HL-60/S4 treated with retinoic acid at 250 ng/mL for 4 days and 3 days (cell line): ENCODE results near the gene ITPR2.
"Not testable (repeated sequence)": the region's sequence is repeated elsewhere in the genome, so short reads cannot be mapped to it uniquely, and the experiment has no call there.

Source experiments
- in situ Hi-C: fragments of 300-500 bp; cut with MboI; formaldehyde crosslinking; loops from 2 replicates; pipeline ENCODE4 v1.7.0; 2022; ENCODE audit warnings: low sequenced_read_pairs

ITPR2 gene

DNA sequence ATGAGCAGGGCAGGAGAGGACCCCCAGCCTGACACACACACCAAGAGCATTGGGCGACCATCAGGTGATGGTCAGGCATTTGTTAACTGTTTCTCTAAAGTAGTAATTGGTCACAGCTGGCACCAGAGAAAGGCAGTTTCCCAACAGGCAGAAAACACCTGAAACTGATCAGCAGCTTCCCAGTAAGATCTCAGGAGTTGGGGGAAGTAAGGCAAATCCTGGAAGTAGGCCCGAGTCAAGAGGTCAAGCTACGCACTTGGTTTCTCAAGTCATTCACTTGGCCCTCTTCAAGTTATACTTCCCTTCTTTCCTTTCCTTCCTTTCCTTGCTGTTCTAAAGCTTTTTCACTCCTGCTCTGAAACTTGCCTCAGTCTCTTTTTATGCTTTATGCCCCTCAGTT, 501.9 kb downstream of the ITPR2 start:
- in situ Hi-C loops = no loop called here

GRCh38 chr12:26327975-26328644, 504.9 kb downstream of the ITPR2 start:
- in situ Hi-C loops = no loop called here

DNA sequence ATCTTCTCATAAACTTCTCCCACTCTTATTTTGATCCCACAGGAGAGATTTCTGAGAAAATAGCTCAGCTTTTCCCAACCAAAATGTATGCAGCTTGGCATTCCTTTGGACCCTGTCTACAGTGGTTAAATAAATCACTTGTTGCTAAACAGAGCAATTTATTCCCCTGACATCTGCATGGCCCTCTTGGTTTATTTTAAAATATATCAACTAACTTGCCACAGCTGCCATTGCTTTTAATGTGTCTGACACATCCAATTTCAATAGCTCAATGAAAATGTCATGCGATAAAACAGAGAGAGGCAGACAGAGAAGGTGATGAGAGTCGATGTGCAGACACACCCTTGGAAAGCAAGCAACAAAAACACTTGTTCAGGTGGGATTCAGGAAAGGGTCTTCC, 509.3 kb downstream of the ITPR2 start:
- in situ Hi-C loops = no loop called here

DNA sequence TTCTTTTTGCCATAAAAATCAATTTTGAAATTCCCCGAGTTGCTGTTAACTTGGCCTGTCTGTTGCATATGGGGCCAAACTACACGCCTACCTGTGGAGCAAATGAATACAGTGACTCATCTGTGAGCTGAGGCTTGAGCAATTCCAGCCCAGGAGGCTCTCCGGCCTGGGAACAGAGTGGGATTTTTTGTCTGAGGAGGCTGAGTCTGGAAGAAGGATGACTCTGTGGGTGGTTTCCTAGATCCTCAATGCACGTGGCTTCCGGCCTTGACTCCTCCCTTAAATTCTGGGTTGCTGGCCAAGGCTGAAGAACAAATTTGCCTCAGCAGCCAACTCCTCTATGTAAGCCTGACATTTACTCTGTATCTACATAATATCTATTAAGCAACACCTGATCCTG, 513.5 kb downstream of the ITPR2 start:
- in situ Hi-C loops = no loop called here

DNA sequence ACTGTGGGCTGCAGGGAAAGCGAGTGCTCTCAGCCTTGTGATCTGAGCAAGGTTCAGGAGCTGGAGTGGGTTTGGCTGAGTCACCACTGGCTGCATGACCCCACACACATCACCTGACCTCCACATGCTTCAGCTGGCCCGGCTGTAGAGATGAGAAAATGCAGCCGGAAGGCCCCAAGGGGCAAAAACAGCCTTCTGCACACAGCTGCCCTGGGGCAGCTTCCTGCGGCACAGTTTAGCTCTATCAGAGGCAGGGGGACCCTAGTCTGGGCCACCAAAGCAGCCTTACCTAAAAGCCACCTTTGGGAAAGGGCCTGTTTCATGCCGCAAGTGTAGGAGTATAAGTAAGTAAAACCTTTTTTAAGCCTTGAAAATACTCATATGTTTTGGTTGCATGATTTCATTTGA, 514.3 kb downstream of the ITPR2 start:
- in situ Hi-C loops = no loop called here

- in situ Hi-C loops = no loop called here
Measured at GRCh38 chr12:26317942-26318575, 514.9 kb downstream of the ITPR2 start.

DNA sequence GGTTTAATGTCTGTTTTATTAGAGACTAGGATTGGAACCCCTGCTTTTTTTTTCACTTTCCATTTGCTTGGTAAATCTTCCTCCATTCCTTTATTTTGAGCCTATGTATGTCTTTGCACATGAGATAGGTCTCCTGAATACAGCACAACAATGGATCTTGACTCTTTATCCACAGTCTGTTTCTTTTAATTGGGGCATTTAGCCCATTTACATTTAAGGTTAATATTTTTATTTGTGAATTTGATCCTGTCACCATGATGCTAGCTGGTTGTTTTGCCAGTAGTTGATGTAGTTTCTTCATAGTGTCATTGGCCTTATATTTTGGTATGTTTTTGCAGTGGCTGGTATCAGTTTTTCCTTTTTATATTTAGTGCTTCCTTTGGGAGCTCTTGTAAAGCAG, 518.9 kb downstream of the ITPR2 start:
- in situ Hi-C loops = not testable (repeated sequence)

DNA sequence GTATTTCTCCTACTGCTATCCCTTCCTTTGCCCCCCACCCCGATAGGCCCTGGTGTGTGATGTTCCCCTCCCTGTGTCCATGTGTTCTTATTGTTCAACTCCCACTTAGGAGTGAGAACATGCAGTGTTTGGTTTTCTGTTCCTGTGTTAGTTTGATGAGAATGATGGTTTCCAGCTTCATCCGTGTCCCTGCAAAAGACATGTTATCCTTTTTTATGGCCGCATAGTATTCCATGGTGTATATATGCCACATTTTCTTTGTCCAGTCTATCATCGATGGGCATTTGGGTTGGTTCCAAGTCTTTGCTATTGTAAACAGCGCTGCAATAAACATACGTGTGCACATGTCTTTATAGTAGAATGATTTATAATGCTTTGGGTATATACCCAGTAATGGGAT, 522.5 kb downstream of the ITPR2 start:
- in situ Hi-C loops = not testable (repeated sequence)

DNA sequence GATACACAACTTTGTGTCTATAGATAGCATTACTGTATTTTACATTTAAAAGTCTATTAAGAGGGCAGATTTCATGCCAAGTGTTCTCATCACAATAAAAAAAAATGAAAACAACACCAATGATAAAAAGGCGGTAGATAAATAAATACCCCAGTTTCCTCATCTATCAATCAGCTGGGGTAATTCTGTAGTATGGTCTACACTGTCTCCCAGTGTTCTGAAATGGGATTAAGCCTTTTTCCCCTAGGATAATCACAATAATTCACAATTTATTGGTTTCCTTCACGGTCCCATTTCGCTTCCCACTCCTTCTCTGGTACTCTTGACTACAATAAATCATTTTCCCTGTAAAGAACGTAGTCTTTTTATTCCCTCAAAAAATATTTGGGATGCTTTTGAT, 523.4 kb downstream of the ITPR2 start:
- in situ Hi-C loops = no loop called here

GRCh38 chr12:26304273-26304672, 528.7 kb downstream of the ITPR2 start:
- in situ Hi-C loops = no loop called here

- in situ Hi-C loops = no loop called here
Measured at GRCh38 chr12:26303418-26303817, 529.6 kb downstream of the ITPR2 start.

- in situ Hi-C loops = no loop called here
Measured at GRCh38 chr12:26302776-26303175, 530.2 kb downstream of the ITPR2 start.

GRCh38 chr12:26299751-26300150, 533.2 kb downstream of the ITPR2 start:
- in situ Hi-C loops = no loop called here

DNA sequence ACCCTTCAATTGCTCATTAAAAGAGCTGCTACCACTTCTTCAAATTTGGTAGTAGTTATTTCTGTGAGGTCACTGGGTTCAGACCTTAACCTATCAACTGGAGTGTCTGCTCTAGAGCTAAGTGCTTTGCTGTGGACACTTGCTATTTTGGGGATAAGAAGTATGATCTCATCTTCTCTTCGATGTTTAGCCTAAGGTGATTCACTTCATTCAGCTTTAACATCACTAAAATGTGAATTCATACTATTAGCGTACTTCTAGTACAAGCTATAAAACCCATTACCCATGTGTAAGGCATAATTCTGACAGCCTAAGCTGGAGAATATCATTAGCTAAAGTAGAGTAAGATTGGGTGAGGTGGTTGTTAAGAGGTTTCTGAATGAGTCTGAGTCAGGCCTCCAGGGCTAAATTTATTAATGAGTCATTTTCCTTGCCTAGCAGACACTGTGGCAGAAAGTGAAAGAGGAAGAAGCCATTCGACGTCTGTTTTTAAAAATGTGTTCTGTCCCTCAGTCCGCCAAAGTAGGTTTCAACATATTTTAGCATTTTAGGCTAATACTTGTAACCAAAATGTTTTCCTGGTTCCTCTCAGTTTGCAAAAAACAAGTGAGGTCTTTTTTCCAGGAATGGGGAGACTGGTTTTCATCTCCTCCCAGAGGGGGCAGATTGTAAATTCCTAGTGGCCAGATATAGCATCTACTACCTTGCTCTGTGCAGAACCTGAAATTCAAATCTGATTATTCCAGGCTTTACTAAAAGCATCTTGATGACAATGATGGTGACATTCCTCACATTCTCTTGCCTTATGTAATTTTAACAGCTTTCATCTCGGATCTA, 534.0 kb downstream of the ITPR2 start:
- in situ Hi-C loops = no loop called here

GRCh38 chr12:26297396-26298070, 535.5 kb downstream of the ITPR2 start:
- in situ Hi-C loops = no loop called here

DNA sequence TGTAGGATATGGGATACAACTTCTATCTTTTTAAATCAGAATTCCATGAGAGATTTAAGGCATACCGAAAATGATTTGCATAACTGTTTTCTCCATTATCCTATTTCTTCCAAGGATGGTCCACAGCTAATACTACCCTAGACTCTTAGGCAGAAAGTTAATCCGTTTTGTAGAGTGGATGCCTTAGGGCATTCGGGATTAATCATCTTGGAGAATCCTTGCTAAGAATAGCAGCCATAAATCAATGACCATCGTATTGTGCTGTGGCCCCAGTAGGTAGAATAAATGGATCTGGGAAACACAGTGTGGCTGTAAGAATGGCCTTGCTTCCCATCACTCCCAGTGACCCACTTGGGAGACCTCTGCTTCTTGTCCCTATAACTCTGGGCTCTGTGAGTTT, 538.0 kb downstream of the ITPR2 start:
- in situ Hi-C loops = no loop called here

DNA sequence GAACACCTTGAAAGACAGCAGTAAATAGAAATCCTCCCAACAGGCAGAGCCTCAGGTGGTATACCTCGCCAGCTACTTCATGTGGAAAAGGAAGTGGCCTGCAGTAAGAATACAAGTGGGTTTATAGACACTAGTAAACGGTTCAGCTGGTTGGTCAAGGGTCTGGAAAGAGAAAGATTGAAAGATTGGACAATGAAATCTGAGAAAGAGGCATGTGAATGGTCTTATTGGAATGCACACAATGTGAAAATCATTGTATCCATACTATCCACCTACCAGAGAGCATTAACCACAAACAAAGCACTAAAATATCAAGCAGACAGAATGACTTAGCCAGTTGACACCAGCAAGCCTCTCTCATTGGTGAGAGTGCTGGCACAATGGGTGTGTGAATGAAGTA, 539.4 kb downstream of the ITPR2 start:
- in situ Hi-C loops = no loop called here

- in situ Hi-C loops = no loop called here
Measured at GRCh38 chr12:26292596-26292995, 540.4 kb downstream of the ITPR2 start.

- in situ Hi-C loops = no loop called here
Measured at GRCh38 chr12:26290565-26290964, 542.4 kb downstream of the ITPR2 start.

GRCh38 chr12:26287671-26288381, 545.2 kb downstream of the ITPR2 start:
- in situ Hi-C loops = no loop called here
